Activated CD8-positive, alpha-beta T cell treated with anti-CD3 and anti-CD28 coated beads, Interleukin-2, amount 10 ng/mL, durations not matched to agents 7 days and 5 days (primary cell): ENCODE results near the gene CTCF. TPM values are rescaled to one million over a fixed set of nuclear protein-coding genes. Genes with fewer than 3 reads are reported as not detected.
"Not testable (repeated sequence)": the region's sequence is repeated elsewhere in the genome, so short reads cannot be mapped to it uniquely, and the experiment has no call there.

ENCODE experiments used
- ATAC-seq: fragments of 150-1000 bp; cut with Tn5 transposase; one replicate; pipeline ENCODE4 v1.10.0; 2021; ENCODE audit warnings: moderate library complexity
- CTCF ChIA-PET: fragments of 350-600 bp; sonication (Branson Sonifier 250); formaldehyde crosslinking; loops from one replicate; lab custom pipeline; 2021; ENCODE audit warnings: antibody characterized with exemption; lab: Charles Lee
- POLR2A ChIA-PET: fragments of 350-600 bp; sonication (Branson Sonifier 250); formaldehyde crosslinking; loops from one replicate; lab custom pipeline; 2021; ENCODE audit warnings: antibody characterized with exemption; lab: Charles Lee
- DNase-seq: peaks from one replicate; pipeline ENCODE4 v3.0.0-alpha.2; 2020
- H3K27ac Mint-ChIP-seq: one replicate; pipeline ENCODE4 v1.8.0; 2021; ENCODE audit warnings: mild to moderate bottlenecking, mixed read lengths
- H3K27me3 Mint-ChIP-seq: one replicate; pipeline ENCODE4 v1.8.0; 2021; ENCODE audit warnings: low read depth, mixed read lengths
- H3K36me3 Mint-ChIP-seq: one replicate; pipeline ENCODE4 v1.8.0; 2021; ENCODE audit warnings: low read depth, mixed read lengths
- H3K4me1 Mint-ChIP-seq: one replicate; pipeline ENCODE4 v1.8.0; 2021; ENCODE audit warnings: low read depth, mixed read lengths
- H3K4me3 Mint-ChIP-seq: one replicate; pipeline ENCODE4 v1.8.0; 2021; ENCODE audit warnings: mild to moderate bottlenecking, mixed read lengths
- H3K9me3 Mint-ChIP-seq: one replicate; pipeline ENCODE4 v1.8.0; 2022; ENCODE audit warnings: mixed read lengths; ENCODE audit not compliant: insufficient read depth
- total RNA-seq, 2 experiments: library from RNA; stranded (reverse); gene quantifications; one replicate each; pipeline ENCODE4 v1.2.3, GENCODE V29; 2021

CTCF gene
- total RNA-seq, 2 experiments from 2014 or later = 77.4 to 79.8 TPM

DNA sequence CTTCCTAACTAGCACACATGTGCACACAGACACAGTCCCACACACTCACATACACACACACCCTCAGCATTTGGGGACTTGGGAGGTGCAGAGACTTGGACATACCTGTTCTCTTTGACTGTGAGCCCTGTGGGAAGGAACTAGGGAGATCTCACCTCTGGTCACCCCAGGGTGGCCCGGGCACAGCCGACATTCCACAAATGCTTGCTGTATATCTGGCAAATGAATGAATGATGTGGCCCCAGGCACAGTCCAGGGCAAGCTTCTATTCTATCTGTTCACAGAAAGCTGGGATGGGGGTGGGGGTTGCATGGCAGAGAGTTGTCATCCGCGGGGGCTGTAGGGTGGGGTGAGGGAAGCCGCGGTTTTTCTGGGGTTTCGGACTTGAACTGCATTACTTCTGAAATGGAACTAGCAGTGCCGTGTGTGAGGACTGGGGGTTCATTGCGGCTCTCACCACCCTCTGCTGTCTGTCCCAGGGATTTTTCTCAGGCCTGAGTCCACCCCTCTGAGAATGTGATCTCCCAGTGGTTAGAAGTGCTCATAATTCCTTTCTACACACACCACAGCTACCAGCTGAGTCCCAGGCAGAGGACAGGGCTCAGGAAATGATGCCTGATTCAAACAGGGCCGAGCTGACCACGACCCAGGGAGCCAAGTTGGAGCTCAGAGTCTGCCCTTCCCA is 37.0 kb upstream of the CTCF start:
- Mint-ChIP-seq H3K27me3 (peaks cover 24% of the 10 kb centered on the region), H3K4me1 (peaks cover 26% of the 10 kb centered on the region), H3K27ac (no peak overlapping the region), H3K9me3 (no peaks in the 10 kb centered on the region), H3K4me3 (no peak overlapping the region), H3K36me3 (peaks cover 3% of the 10 kb centered on the region)
- DNase-seq (no peak), ATAC-seq (no peak)
- POLR2A ChIA-PET = interaction anchor here (0.6 to 0.8 kb wide), 2 partner anchors 13 to 591 kb away, joined by 3 read pairs; no protein-coding TSS in a partner anchor
- CTCF ChIA-PET = interaction anchor here (0.6 to 2.4 kb wide), 7 partner anchors 8 to 291 kb away, joined by 3 to 18 read pairs (median 7); partner anchors contain the start of gene CARMIL2

DNA sequence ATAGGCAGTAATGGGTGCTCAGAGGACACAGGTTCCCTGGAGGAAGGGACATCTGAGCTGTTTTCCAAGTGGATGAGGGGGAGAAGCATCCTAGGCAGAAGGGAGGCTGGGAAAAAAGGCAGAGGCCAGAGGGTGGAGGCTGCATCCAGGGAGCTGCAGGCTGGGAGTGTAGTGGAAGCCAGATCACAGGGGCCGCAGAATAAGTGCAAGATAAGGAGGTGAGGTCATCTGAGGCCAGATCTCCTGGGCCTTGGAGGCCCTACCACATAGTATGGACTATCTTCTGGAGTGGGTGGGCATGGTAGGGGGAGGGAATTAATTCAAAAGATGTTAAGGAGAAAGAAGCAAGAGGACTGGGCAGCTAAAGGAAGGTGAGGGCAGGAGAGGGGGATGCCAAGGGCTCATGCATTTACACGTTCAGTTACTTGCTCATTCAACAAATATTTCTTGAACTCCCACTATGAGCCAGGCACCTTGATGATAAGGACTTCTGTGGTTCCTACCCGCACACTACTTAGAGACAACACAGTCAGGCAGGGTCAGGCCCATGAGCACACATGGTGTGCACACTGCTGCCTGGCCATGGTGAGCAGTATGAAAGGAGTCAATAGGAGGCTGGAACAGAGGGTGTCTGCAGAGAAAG is 36.1 kb upstream of the CTCF start:
- no peak for ATAC-seq
- Mint-ChIP-seq H3K27ac (no peak overlapping the region), H3K27me3 (peaks cover 33% of the 10 kb centered on the region), H3K36me3 (peaks cover 3% of the 10 kb centered on the region), H3K4me3 (no peak overlapping the region), H3K4me1 (peaks cover 26% of the 10 kb centered on the region), H3K9me3 (no peaks in the 10 kb centered on the region)
- no peak for DNase-seq
- ChIA-PET CTCF (interaction anchor here (1.6 to 2.4 kb wide), 4 partner anchors 11 to 118 kb away, joined by 7 to 18 read pairs (median 10); partner anchors contain the start of gene CARMIL2), POLR2A (interaction anchor here (0.8 kb wide), 1 partner anchor 45 kb away, joined by 3 read pairs; the partner anchor contains the start of gene ATP6V0D1)

DNA sequence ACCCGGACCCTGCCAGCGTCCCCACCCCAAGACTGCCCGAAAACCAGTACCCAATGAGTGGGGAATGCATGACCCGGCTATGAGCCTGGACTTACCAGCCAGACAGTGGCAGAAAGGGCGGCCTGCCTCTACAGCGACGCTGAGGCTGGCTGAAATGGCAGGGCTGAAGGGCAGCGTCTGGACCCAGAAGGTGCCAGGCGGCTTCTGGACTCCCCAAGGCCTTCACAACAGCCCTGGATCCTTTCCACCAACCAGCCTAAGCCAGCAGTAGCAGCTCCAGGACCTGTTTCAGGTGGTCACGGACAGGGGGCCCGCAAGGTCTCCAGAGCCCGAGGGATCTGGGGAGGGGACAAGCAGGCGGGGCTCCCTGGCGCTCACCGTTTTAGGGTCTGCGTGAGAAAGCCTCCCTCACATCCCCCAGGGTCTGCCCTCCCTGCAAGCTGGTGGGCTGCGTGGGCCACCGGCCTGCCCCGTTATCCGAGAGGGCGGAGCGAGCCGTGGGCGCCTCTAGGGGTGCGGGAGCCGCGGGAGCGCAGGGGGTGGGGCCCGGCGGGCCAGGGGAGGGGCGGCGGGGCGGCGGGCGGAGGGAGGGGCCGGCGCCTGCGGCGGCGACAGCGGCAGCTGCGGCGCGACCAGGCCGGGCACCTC is 34.0 kb upstream of the CTCF start, which contains the start of gene RIPOR1:
Gene RIPOR1 (plus strand): TSS at position 608 of the 648 bp plus-strand sequence. CDS start 9,618 bp downstream, outside the sequence.
- Mint-ChIP-seq H3K27ac (no peak within 1 kb of the TSS), H3K36me3 (peaks cover 3% of the 10 kb centered on the region), H3K9me3 (no peaks in the 10 kb centered on the region), H3K4me3 (peak within 1 kb of the TSS; percentile 44), H3K4me1 (peaks cover 20% of the 10 kb centered on the region), H3K27me3 (peaks cover 46% of the 10 kb centered on the region)
- ChIA-PET POLR2A (no interaction called here), CTCF (interaction anchor here (1.1 to 5.6 kb wide), 4 partner anchors 8 to 117 kb away, joined by 3 to 80 read pairs (median 5); partner anchors contain the start of gene CARMIL2)
- DNase-seq = no peak
- ATAC-seq = peak; percentile 72

DNA sequence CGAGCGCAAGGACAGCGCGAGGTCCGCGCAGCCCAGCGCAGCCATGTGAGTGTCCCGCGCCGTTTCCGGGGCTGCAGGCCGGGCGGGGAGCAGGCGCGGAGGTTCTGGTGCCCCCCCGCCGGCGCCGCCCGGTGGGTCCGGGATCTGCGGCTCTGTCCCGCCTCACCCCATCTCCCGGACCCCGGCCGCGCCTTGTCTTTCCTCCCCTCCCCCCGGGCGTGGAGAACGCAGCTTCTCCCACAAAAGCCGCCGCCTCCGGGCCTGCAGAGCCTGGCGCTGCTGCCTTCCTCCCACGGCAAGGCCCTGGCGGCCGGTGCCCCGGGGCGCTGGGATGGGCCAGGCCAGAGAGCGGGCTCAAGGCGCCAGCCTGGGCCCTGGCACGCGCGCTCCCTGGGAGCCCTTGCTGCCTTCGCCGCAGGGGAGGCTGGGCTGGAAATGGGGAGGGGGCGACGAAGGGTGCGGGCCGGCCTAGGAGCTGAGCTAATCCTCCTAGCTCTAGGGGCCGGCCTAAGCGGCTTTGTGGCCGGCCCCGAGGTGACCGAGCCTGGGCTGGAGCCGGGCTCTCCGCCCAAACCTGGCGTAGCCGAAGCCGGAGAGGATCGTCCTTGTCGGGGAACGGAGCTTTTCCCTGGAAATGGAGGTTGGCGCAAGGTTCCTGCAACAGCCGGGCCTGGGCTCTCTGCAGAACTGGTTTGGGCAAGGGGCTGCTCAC is 33.3 kb upstream of the CTCF start:
- no peak overlapping the region for H3K27ac Mint-ChIP-seq
- H3K4me3 Mint-ChIP-seq = peak overlapping the region; percentile 44
- CTCF ChIA-PET = interaction anchor here (1.1 to 5.6 kb wide), 6 partner anchors 8 to 116 kb away, joined by 3 to 80 read pairs (median 5); partner anchors contain the start of gene CARMIL2
- peaks cover 20% of the 10 kb centered on the region for H3K4me1 Mint-ChIP-seq
- POLR2A ChIA-PET = interaction anchor here (1.4 kb wide), 1 partner anchor 11 kb away, joined by 6 read pairs; no protein-coding TSS in a partner anchor
- ATAC-seq (peak; percentile 70), DNase-seq (no peak)
- H3K27me3 Mint-ChIP-seq = peaks cover 49% of the 10 kb centered on the region
- H3K36me3 Mint-ChIP-seq = peaks cover 3% of the 10 kb centered on the region
- no peaks in the 10 kb centered on the region for H3K9me3 Mint-ChIP-seq

GRCh38 chr16:67529582-67530012 is 32.7 kb upstream of the CTCF start:
- DNase-seq = no peak
- no peak for ATAC-seq
- Mint-ChIP-seq H3K36me3 (peaks cover 3% of the 10 kb centered on the region), H3K4me3 (peak overlapping the region; percentile 44), H3K9me3 (no peaks in the 10 kb centered on the region), H3K27ac (no peak overlapping the region), H3K4me1 (peaks cover 20% of the 10 kb centered on the region), H3K27me3 (peaks cover 49% of the 10 kb centered on the region)
- CTCF ChIA-PET = interaction anchor here (1.1 to 5.6 kb wide), 5 partner anchors 9 to 32 kb away, joined by 3 to 80 read pairs (median 6); no protein-coding TSS in a partner anchor
- POLR2A ChIA-PET = interaction anchor here (1.4 kb wide), 1 partner anchor 10 kb away, joined by 6 read pairs; no protein-coding TSS in a partner anchor

DNA sequence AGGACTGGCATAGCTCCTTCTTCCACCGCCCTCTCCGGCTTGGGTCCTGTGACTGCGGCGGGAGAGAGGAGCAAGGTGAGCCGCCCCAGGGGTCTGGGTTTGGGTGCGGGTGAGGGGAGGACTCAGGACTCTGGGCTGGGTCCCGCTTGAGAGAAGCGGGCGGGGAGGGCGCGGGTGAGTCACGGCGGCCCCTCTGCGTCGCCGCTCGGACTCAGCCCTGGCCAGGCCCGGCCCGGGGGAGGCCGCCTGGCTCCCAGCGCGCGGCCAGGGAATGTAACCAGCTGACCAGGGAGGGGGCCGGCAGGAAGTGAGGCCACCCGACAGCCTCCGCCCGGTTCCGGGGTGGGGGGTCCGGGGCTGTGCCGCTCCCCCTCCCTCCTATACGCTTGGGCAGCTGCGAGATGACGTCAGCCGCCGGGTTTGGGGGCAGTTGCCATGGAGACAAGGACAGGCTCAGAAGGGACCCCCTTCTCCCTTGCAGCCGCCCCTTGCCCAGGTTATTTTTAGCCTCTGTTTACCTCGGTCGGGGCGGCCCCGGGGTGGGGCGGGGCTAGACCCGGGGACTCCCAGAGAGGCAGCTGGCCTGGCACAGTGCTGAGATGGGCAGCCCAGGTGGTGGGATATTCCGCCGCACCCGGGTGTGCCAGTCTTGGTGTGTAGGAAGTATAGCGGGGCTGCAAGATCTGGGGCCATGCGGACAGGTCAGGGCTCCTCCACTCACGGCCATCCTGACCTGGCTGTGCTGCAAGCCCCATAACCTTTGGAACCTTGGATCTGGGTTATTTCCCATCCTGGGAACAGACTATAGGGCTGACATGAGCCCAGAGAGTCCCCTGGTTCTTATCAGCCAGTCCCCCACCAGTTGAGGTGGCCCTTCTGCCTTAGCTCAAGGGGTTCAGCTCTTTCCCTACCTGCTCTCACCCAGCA is 32.0 kb upstream of the CTCF start:
- peak; percentile 9 for ATAC-seq
- POLR2A ChIA-PET = interaction anchor here (1.4 kb wide), 1 partner anchor 9 kb away, joined by 6 read pairs; no protein-coding TSS in a partner anchor
- peaks cover 50% of the 10 kb centered on the region for H3K27me3 Mint-ChIP-seq
- no peak for DNase-seq
- no peak overlapping the region for H3K27ac Mint-ChIP-seq
- peaks cover 3% of the 10 kb centered on the region for H3K36me3 Mint-ChIP-seq
- H3K9me3 Mint-ChIP-seq = no peaks in the 10 kb centered on the region
- H3K4me1 Mint-ChIP-seq = peaks cover 20% of the 10 kb centered on the region
- CTCF ChIA-PET = interaction anchor here (0.7 to 5.6 kb wide), 6 partner anchors 9 to 115 kb away, joined by 3 to 80 read pairs (median 3); partner anchors contain the start of genes CARMIL2 and CTCF
- peak overlapping the region; percentile 44 for H3K4me3 Mint-ChIP-seq

DNA sequence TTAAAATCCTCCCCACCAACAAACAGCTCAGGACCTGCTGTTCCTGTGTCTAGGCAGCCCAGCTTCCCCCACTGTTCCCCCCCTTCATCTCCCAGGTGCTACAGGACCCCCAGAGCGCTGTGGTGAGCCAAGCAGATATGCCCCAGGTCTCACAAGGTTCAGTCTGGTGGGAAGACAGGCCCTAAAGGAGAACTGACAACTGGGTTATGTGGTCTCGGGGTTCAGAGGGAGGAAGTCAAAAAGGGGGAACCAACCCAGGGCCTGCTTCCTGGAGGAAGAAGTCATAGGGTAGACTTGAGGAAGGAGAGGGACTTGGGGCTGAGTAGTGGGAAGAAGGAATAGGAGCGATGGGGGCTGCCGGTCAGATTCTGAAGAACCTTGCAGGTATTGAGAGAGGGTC is 31.1 kb upstream of the CTCF start:
- ChIA-PET POLR2A (no interaction called here), CTCF (interaction anchor here (1.0 to 5.6 kb wide), 4 partner anchors 10 to 114 kb away, joined by 3 to 80 read pairs (median 6); partner anchors contain the start of genes CARMIL2 and CTCF)
- H3K36me3 Mint-ChIP-seq = peaks cover 3% of the 10 kb centered on the region
- H3K4me3 Mint-ChIP-seq = no peak overlapping the region
- no peak for ATAC-seq
- H3K27ac Mint-ChIP-seq = no peak overlapping the region
- peaks cover 56% of the 10 kb centered on the region for H3K27me3 Mint-ChIP-seq
- DNase-seq = no peak
- H3K4me1 Mint-ChIP-seq = peaks cover 20% of the 10 kb centered on the region
- H3K9me3 Mint-ChIP-seq = no peaks in the 10 kb centered on the region

DNA sequence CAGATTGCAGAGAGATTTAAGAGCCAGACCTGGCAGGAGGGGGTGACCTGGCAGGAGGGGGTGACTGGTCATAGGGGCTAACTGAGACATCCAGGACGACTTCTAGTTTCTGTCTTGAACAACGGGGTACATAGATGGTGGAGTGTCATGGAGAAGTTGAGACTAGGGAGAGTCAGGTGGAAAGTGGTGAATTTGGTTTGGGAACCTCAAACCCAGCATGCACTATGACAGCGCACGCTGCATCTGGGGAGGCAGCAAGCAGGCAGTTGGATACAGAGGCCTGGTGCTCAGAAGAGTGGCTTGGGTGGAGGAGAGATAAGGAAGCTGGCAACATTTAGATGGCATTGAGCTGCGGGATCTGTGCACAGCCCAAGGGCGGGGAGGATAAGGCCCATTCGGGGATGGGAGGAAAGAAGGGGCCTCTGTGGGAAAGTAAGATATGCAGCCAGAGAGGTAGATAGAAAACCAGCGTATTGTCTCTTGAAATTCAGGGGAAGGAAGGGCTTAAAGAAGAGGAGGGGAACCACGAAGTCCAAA is 29.2 kb upstream of the CTCF start:
- Mint-ChIP-seq H3K27ac (no peak overlapping the region), H3K4me1 (peaks cover 27% of the 10 kb centered on the region), H3K36me3 (peaks cover 5% of the 10 kb centered on the region), H3K9me3 (no peaks in the 10 kb centered on the region), H3K4me3 (no peak overlapping the region), H3K27me3 (peaks cover 54% of the 10 kb centered on the region)
- CTCF ChIA-PET = interaction anchor here (0.7 to 5.6 kb wide), 6 partner anchors 10 to 112 kb away, joined by 3 to 80 read pairs (median 10); partner anchors contain the start of genes CARMIL2 and CTCF
- POLR2A ChIA-PET = interaction anchor here (1.6 kb wide), 2 partner anchors 23 to 29 kb away, joined by 3 to 9 read pairs; partner anchors contain the start of gene CTCF
- no peak for ATAC-seq
- no peak for DNase-seq

- peaks cover 27% of the 10 kb centered on the region for H3K4me1 Mint-ChIP-seq
- H3K4me3 Mint-ChIP-seq, ATAC-seq, H3K27ac Mint-ChIP-seq, DNase-seq, H3K36me3 Mint-ChIP-seq, H3K9me3 Mint-ChIP-seq: not testable (repeated sequence)
- peaks cover 54% of the 10 kb centered on the region for H3K27me3 Mint-ChIP-seq
- ChIA-PET POLR2A (interaction anchor here (1.0 kb wide), 1 partner anchor 112 kb away, joined by 3 read pairs; no protein-coding TSS in a partner anchor), CTCF (interaction anchor here (0.7 to 5.6 kb wide), 3 partner anchors 13 to 42 kb away, joined by 3 to 80 read pairs (median 21); no protein-coding TSS in a partner anchor)
These were observed 28.3 kb upstream of the CTCF start for GRCh38 chr16:67533987-67534386.
